DND-41 (cell line): ENCODE data around the gene IL1RN.

Experiments used
- CTCF ChIP-seq: IDR thresholded peaks from 2 replicates; pipeline ENCODE4 v1.5.1; 2012; ENCODE audit warnings: borderline replicate concordance, low read length, moderate library complexity, mild to moderate bottlenecking; ENCODE audit not compliant: poor library complexity, severe bottlenecking; ENCODE audit errors: extremely low read depth
- EZH2 ChIP-seq: IDR thresholded peaks from 3 replicates; pipeline ENCODE4 v1.6.1; 2012; ENCODE audit warnings: borderline replicate concordance, low read depth, mild to moderate bottlenecking, moderate library complexity, low read length, inconsistent platforms; ENCODE audit not compliant: severe bottlenecking

- no peak for TF ChIP-seq CTCF
- no peak for TF ChIP-seq EZH2
Observed at GRCh38 chr2:113141451-113141850, 14.1 kb downstream of the IL1RN start.
